Smooth muscle cell of the pulmonary artery (primary cell): ENCODE results near the gene ZNF256. TPM values are rescaled to one million over a fixed set of nuclear protein-coding genes. Genes with fewer than 3 reads are reported as not detected.

Experiments used
- total RNA-seq: library from RNA; depleted of rRNA; stranded (reverse); fragments of >200 nt; gene quantifications from 2 replicates; pipeline ENCODE4 v1.2.3, GENCODE V29; 2014

ZNF256 gene
- 4.0 and 4.9 TPM in 2 replicates for total RNA-seq

GRCh38 chr19:57947419-57948134 lies at the start of gene ZNF256:
ZNF256 (minus strand) TSS chr19:57947706; CDS start chr19:57947474, 232 bp downstream.

GRCh38 chr19:57974434-57974833 lies 26.9 kb upstream of the ZNF256 start, which contains the start of gene C19orf18:
C19orf18 (minus strand) TSS chr19:57974534; CDS start chr19:57974432, 102 bp downstream.

GRCh38 chr19:57934820-57935665 lies 12.5 kb downstream of the ZNF256 start, which contains the start of gene ZNF418:
ZNF418 (minus strand) TSS chr19:57935402; CDS start chr19:57933822, 1,580 bp downstream.

GRCh38 chr19:57916168-57916995 lies 31.1 kb downstream of the ZNF256 start, which contains the start of gene ZNF417:
ZNF417 (minus strand) TSS chr19:57916592; CDS start chr19:57916411, 181 bp downstream.

Other genes starting within 250 kb of the ZNF256 start
- 7.0 and 8.1 TPM in 2 replicates for gene ZNF154, start 238.5 kb downstream of the ZNF256 start, total RNA-seq
- gene ZNF671, start 220.1 kb downstream of the ZNF256 start, total RNA-seq: 9.5 and 11.7 TPM in 2 replicates
- 13.2 and 14.1 TPM in 2 replicates for gene ZNF776, start 200.9 kb downstream of the ZNF256 start, total RNA-seq
- 13.7 and 15.0 TPM in 2 replicates for gene ZNF586, start 178.0 kb downstream of the ZNF256 start, total RNA-seq
- gene ZNF552, start 132.8 kb downstream of the ZNF256 start, total RNA-seq: 4.3 and 4.4 TPM in 2 replicates
- gene ZNF587B, start 117.4 kb downstream of the ZNF256 start, total RNA-seq: 20.1 and 23.4 TPM in 2 replicates
- gene ZNF587, start 97.8 kb downstream of the ZNF256 start, total RNA-seq: 33.7 and 35.8 TPM in 2 replicates
- 6.6 and 8.0 TPM in 2 replicates for gene ZNF814, start 58.7 kb downstream of the ZNF256 start, total RNA-seq
- 20.2 and 25.7 TPM in 2 replicates for gene ZNF417, start 31.1 kb downstream of the ZNF256 start, total RNA-seq
- 5.7 and 6.2 TPM in 2 replicates for gene ZNF418, start 12.3 kb downstream of the ZNF256 start, total RNA-seq
- not detected in 2 replicates for gene C19orf18, start 26.8 kb upstream of the ZNF256 start, total RNA-seq
- gene ZNF606, start 55.1 kb upstream of the ZNF256 start, total RNA-seq: 11.5 and 12.5 TPM in 2 replicates
- 0.46 TPM in 1 of 2 replicates, not detected in the other for gene ZSCAN1, start 86.3 kb upstream of the ZNF256 start, total RNA-seq
- gene ZNF135, start 111.6 kb upstream of the ZNF256 start, total RNA-seq: 5.1 and 6.1 TPM in 2 replicates
- 55.8 and 67.1 TPM in 2 replicates for gene ZSCAN18, start 150.5 kb upstream of the ZNF256 start, total RNA-seq
- gene ZNF329, start 203.1 kb upstream of the ZNF256 start, total RNA-seq: 14.8 and 16.2 TPM in 2 replicates
- 20.6 and 22.4 TPM in 2 replicates for gene ZNF274, start 235.4 kb upstream of the ZNF256 start, total RNA-seq